Progenitor cell of endocrine pancreas (in vitro differentiated cells): ENCODE results near the gene NRSN2. TPM values are rescaled to one million over a fixed set of nuclear protein-coding genes. Genes with fewer than 3 reads are reported as not detected.

Experiments
- DNase-seq: peaks from one replicate; pipeline ENCODE4 v3.0.0; 2021; ENCODE audit warnings: low spot score; ENCODE audit not compliant: unreplicated experiment
- H3K27ac Mint-ChIP-seq: 2 replicates; pipeline ENCODE4 v1.8.0; 2021; ENCODE audit warnings: mild to moderate bottlenecking, moderate library complexity, mixed read lengths
- H3K27me3 Mint-ChIP-seq: 2 replicates; pipeline ENCODE4 v1.8.0; 2021; ENCODE audit warnings: mixed read lengths
- H3K36me3 Mint-ChIP-seq: 2 replicates; pipeline ENCODE4 v1.8.0; 2022; ENCODE audit warnings: mixed read lengths; ENCODE audit not compliant: insufficient read depth
- H3K4me1 Mint-ChIP-seq: 2 replicates; pipeline ENCODE4 v1.8.0; 2021; ENCODE audit warnings: low read depth, mixed read lengths
- H3K4me3 Mint-ChIP-seq: 2 replicates; pipeline ENCODE4 v1.8.0; 2021; ENCODE audit warnings: low read depth, mild to moderate bottlenecking, moderate library complexity, mixed read lengths
- H3K9me3 Mint-ChIP-seq: 2 replicates; pipeline ENCODE4 v1.8.0; 2021; ENCODE audit warnings: low read depth, mixed read lengths
- long read RNA-seq: library from polyadenylated mRNA; unstranded; transcript quantifications from one replicate; pipeline ENCODE4 v2.0.0, GENCODE V29; 2020
- total RNA-seq: library from RNA; stranded (reverse); gene quantifications from 2 replicates; pipeline ENCODE4 v1.2.1, GENCODE V29; 2021
- TF ChIP-seq, protein P1 (sequence below): fragments of 200-600 bp; sonication (generic); IDR thresholded peaks from one replicate; pipeline ENCODE4 v1.5.0; 2021; ENCODE audit warnings: antibody characterized with exemption, mild to moderate bottlenecking; ENCODE audit not compliant: unreplicated experiment

Gene NRSN2, protein sequence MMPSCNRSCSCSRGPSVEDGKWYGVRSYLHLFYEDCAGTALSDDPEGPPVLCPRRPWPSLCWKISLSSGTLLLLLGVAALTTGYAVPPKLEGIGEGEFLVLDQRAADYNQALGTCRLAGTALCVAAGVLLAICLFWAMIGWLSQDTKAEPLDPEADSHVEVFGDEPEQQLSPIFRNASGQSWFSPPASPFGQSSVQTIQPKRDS
- total RNA-seq = 28.9 and 33.0 TPM in 2 replicates
- long read RNA-seq, partial matches to known transcripts = 0 of 2 reads
- long read RNA-seq, other reads (novel, unspliced or antisense) = 2 of 2 reads

DNA sequence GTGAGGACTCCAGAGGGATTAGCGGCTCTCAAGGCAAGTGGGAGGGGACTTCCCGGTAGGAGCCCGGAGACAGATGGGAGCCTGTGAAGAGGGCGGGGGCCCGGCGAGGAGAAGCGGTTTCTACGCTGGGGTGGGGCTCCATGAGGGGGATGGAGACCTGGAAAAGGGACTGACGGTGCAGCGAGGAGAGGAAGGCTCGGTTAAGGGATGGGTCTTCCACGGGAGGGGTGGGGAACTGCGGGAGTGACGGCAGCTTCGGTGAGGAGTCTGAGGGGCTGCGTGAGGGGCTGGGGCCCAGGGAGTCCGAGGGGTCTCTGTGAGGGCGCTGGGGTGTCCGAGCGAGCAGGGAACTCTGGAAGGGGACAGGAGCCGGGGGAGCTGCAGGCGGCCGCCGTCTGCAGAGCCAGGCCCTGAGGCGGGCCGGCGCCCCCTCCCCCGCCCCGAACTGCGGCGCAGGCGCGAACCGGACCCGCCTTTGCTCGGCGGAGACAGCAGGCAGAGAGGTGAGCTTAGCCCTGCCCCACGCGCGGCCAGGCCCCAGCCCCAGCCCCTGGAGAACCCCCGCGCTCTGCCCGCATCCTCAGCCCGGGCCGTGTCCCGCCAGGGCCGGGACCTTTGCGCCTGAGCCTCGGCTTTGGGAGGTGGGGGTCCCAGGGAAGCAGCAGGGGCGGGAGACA is at the start of gene NRSN2:
NRSN2 (plus strand) TSS at position 472 of the 677 bp plus-strand sequence. CDS start 2,533 bp downstream, outside the sequence.
- peaks cover 3% of the 10 kb centered on the region for H3K27me3 Mint-ChIP-seq
- peaks cover 4% of the 10 kb centered on the region for H3K36me3 Mint-ChIP-seq
- H3K27ac Mint-ChIP-seq = peak within 1 kb of the TSS; percentile 97
- no peaks in the 10 kb centered on the region for H3K9me3 Mint-ChIP-seq
- DNase-seq = peak; percentile 58
- peaks cover 16% of the 10 kb centered on the region for H3K4me1 Mint-ChIP-seq
- TF ChIP-seq, protein P1, sequence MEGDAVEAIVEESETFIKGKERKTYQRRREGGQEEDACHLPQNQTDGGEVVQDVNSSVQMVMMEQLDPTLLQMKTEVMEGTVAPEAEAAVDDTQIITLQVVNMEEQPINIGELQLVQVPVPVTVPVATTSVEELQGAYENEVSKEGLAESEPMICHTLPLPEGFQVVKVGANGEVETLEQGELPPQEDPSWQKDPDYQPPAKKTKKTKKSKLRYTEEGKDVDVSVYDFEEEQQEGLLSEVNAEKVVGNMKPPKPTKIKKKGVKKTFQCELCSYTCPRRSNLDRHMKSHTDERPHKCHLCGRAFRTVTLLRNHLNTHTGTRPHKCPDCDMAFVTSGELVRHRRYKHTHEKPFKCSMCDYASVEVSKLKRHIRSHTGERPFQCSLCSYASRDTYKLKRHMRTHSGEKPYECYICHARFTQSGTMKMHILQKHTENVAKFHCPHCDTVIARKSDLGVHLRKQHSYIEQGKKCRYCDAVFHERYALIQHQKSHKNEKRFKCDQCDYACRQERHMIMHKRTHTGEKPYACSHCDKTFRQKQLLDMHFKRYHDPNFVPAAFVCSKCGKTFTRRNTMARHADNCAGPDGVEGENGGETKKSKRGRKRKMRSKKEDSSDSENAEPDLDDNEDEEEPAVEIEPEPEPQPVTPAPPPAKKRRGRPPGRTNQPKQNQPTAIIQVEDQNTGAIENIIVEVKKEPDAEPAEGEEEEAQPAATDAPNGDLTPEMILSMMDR = no peak
- H3K4me3 Mint-ChIP-seq = peak within 1 kb of the TSS; percentile 86

DNA sequence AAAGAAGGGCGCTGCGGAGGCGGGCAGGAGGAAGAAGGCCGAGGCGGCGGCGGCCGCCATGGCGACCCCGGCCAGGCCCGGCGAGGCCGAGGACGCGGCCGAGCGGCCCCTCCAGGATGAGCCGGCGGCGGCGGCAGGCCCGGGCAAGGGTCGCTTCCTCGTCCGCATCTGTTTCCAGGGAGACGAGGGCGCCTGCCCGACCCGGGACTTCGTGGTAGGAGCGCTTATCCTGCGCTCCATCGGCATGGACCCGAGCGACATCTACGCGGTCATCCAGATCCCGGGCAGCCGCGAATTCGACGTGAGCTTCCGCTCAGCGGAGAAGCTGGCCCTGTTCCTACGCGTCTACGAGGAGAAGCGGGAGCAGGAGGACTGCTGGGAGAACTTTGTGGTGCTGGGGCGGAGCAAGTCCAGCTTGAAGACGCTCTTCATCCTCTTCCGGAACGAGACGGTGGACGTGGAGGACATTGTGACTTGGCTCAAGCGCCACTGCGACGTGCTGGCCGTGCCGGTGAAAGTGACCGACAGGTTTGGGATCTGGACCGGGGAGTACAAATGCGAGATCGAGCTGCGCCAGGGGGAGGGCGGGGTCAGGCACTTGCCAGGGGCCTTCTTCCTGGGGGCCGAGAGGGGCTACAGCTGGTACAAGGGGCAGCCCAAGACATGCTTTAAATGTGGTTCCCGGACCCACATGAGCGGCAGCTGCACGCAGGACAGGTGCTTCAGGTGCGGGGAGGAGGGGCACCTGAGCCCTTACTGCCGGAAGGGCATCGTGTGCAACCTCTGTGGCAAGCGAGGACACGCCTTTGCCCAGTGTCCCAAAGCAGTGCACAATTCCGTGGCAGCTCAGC is 48.8 kb upstream of the NRSN2 start:
- Mint-ChIP-seq H3K9me3 (no peaks in the 10 kb centered on the region), H3K4me3 (peak overlapping the region; percentile 96), H3K27ac (peak overlapping the region; percentile 97), H3K27me3 (peaks cover 4% of the 10 kb centered on the region), H3K4me1 (peaks cover 26% of the 10 kb centered on the region), H3K36me3 (peaks cover 4% of the 10 kb centered on the region)
- TF ChIP-seq, protein P1 = no peak
- DNase-seq = peak; percentile 19

DNA sequence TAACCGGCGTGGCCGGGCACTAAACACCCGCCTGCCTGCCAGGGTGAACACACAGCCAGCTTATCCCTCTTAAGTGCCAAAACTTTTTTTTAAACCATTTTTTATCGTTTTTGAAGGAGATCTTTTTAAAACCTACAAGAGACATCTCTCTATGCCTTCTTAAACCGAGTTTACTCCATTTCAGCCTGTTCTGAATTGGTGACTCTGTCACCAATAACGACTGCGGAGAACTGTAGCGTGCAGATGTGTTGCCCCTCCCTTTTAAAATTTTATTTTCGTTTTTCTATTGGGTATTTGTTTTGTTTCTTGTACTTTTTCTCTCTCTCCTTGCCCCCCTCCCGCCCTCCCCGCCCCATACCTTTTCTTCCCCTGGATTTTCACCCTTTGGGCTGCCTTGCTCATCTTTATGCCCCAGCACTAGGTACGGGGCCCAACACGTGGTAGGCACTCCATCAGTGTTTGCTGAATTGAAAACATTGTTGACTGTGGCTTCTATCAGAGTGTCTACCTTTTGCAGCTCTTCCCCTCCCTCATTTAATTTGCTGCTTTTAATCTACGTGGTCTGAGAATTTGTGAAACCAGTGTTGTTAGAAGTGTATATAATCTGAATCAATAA is 48.0 kb upstream of the NRSN2 start:
- peak overlapping the region; percentile 90 for H3K4me3 Mint-ChIP-seq
- peaks cover 4% of the 10 kb centered on the region for H3K27me3 Mint-ChIP-seq
- no peak for DNase-seq
- H3K36me3 Mint-ChIP-seq = peaks cover 4% of the 10 kb centered on the region
- peak overlapping the region; percentile 97 for H3K27ac Mint-ChIP-seq
- no peaks in the 10 kb centered on the region for H3K9me3 Mint-ChIP-seq
- TF ChIP-seq, protein P1 = no peak
- peaks cover 26% of the 10 kb centered on the region for H3K4me1 Mint-ChIP-seq

DNA sequence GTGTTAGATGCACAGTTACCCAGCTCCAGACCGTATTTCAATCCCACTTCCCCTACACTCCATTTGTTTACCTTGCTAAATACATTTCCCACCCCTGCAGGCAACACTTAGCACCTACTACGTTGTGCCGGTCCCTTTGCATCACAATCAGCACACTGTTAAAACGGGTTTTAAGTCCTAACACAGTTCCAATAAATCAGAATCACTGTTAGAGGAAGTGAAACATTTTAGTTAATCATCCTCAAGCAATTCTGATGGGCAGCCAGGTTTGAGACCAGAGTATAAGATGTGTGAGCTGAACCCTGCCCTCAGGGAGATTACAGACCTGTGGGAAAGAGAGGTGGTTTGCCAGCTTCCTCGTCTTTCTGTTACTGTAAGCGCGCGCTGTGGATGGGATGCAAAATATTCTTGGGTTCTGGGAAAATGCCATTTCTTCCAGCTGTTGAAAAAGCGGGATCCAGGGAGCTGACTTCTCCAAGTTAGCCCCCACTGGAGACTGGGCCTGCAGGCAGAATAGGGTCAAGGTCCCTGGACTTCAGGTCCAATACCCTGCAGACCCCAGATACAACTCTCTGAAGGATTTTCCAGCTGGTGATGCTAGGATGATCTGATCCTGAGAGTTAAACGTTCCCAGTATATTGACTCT is 46.4 kb upstream of the NRSN2 start:
- Mint-ChIP-seq H3K4me3 (peak overlapping the region; percentile 58), H3K27me3 (peaks cover 4% of the 10 kb centered on the region), H3K9me3 (no peaks in the 10 kb centered on the region), H3K4me1 (peaks cover 26% of the 10 kb centered on the region), H3K27ac (peak overlapping the region; percentile 68), H3K36me3 (peaks cover 4% of the 10 kb centered on the region)
- no peak for DNase-seq
- TF ChIP-seq, protein P1 = no peak
